H1 (cell line): ENCODE measurements around the gene PSMC3IP. TPM values are rescaled to one million over a fixed set of nuclear protein-coding genes. Genes with fewer than 3 reads are reported as not detected.

ENCODE experiments used
- CTCF ChIA-PET: fragments of 300-600 bp; sonication (Branson Sonifier 250); formaldehyde crosslinking; loops from one replicate; lab custom pipeline; 2021; ENCODE audit not compliant: partially characterized antibody; lab: Charles Lee
- POLR2A ChIA-PET: fragments of 300-600 bp; sonication (Branson Sonifier 250); formaldehyde crosslinking; loops from one replicate; lab custom pipeline; 2021; ENCODE audit warnings: inconsistent platforms; ENCODE audit not compliant: partially characterized antibody; lab: Charles Lee
- DNase-seq, 2 experiments: peaks; one replicate each; pipeline versions ENCODE4 v3.0.0 to v3.0.0-alpha.2; 2010 to 2022; ENCODE audit warnings: low spot score in 2 of 2, low read depth in 1 of 2, mixed read lengths in 1 of 2
- FAIRE-seq: peaks from 2 replicates; lab custom pipeline; 2011; peaks lifted over from hg19 to GRCh38; lab: Jason Lieb, UNC
- H2AFZ ChIP-seq: 2 replicates; pipeline ENCODE4 v1.8.1; 2012; ENCODE audit warnings: low read length, inconsistent platforms
- H2AK5ac ChIP-seq: 2 replicates; pipeline ENCODE4 v1.6.1; 2013; ENCODE audit warnings: low read depth, low read length
- H2BK120ac ChIP-seq: replicated peaks from 2 replicates; pipeline ENCODE3; 2013; ENCODE audit warnings: low read depth, low read length, inconsistent platforms
- H2BK12ac ChIP-seq: 2 replicates; pipeline ENCODE4 v1.6.1; 2013; ENCODE audit warnings: low read depth, low read length
- H2BK15ac ChIP-seq: 2 replicates; pipeline ENCODE4 v1.6.1; 2013; ENCODE audit warnings: low read length
- H2BK20ac ChIP-seq: 2 replicates; pipeline ENCODE4 v1.6.1; 2013; ENCODE audit warnings: low read length
- H2BK5ac ChIP-seq: 2 replicates; pipeline ENCODE4 v1.6.1; 2013; ENCODE audit warnings: low read depth, low read length
- H3K14ac ChIP-seq: 2 replicates; pipeline ENCODE4 v1.6.1; 2013; ENCODE audit warnings: inconsistent platforms; ENCODE audit not compliant: insufficient read length
- H3K18ac ChIP-seq: 2 replicates; pipeline ENCODE4 v1.6.1; 2013; ENCODE audit warnings: low read length; ENCODE audit errors: extremely low read depth
- H3K23ac ChIP-seq: 2 replicates; pipeline ENCODE4 v1.6.1; 2013; ENCODE audit warnings: inconsistent platforms; ENCODE audit not compliant: insufficient read length
- H3K23me2 ChIP-seq: 2 replicates; pipeline ENCODE4 v1.6.1; 2013; ENCODE audit warnings: low read depth, low read length
- H3K27ac ChIP-seq: 2 replicates; pipeline ENCODE4 v1.6.1; 2011; ENCODE audit warnings: low read depth, low read length, inconsistent platforms
- H3K27me3 ChIP-seq, 4 experiments: replicated peaks in 1 of 4; 1 replicate in 1 of 4; 2 replicates in 3 of 4; pipeline versions ENCODE4 v1.6.1 to v1.8.1; 2011 to 2013; ENCODE audit warnings: low read length in 3 of 4, mild to moderate bottlenecking in 3 of 4, inconsistent platforms in 2 of 4, mixed read lengths in 2 of 4, moderate library complexity in 1 of 4; ENCODE audit not compliant: control insufficient read depth in 3 of 4, insufficient read depth in 3 of 4; ENCODE audit errors: extremely low read depth in 1 of 4
- H3K36me3 ChIP-seq, 4 experiments: 2 replicates each; pipeline versions ENCODE4 v1.6.1 to v1.8.1; 2011 to 2013; ENCODE audit warnings: mild to moderate bottlenecking in 4 of 4, low read length in 3 of 4, moderate library complexity in 2 of 4, control low read depth in 1 of 4, inconsistent platforms in 1 of 4; ENCODE audit not compliant: insufficient read depth in 4 of 4, control insufficient read depth in 2 of 4
- H3K4ac ChIP-seq: replicated peaks from 2 replicates; pipeline ENCODE3; 2013; ENCODE audit warnings: low read length, low read depth, mixed read lengths, inconsistent platforms; ENCODE audit not compliant: insufficient read length
- H3K4me1 ChIP-seq, 4 experiments: replicated peaks in 1 of 4; 1 replicate in 1 of 4; 2 replicates in 3 of 4; pipeline versions ENCODE4 v1.6.1 to v1.8.1; 2011 to 2013; ENCODE audit warnings: low read length in 3 of 4, inconsistent platforms in 2 of 4, mixed read lengths in 1 of 4; ENCODE audit not compliant: insufficient read depth in 4 of 4, control insufficient read depth in 3 of 4
- H3K4me2 ChIP-seq, 2 experiments: 2 replicates each; pipeline versions ENCODE4 v1.6.1 to v1.8.1; 2011 to 2013; ENCODE audit warnings: low read depth in 2 of 2, low read length in 2 of 2, control low read depth in 1 of 2, inconsistent platforms in 1 of 2, mild to moderate bottlenecking in 1 of 2; ENCODE audit not compliant: insufficient read depth in 1 of 2
- H3K4me3 ChIP-seq, 4 experiments: fragments of 200-600, 300-600 bp in 1 of 4; sonication (generic), shearing (Covaris generic), sonication (Bioruptor Twin) in 1 of 4; 2 replicates each; pipeline versions ENCODE4 v1.5.1 to v1.8.1; 2011 to 2016; ENCODE audit warnings: low read length in 4 of 4, low read depth in 3 of 4, control low read depth in 2 of 4, inconsistent platforms in 2 of 4, mild to moderate bottlenecking in 2 of 4, mixed read lengths in 1 of 4, moderate library complexity in 1 of 4; ENCODE audit not compliant: insufficient read depth in 2 of 4; ENCODE audit errors: extremely low read depth in 1 of 4
- H3K56ac ChIP-seq: replicated peaks from 2 replicates; pipeline ENCODE3; 2013; ENCODE audit warnings: low read depth, mild to moderate bottlenecking, mixed read lengths, low read length, inconsistent platforms; ENCODE audit not compliant: insufficient read length
- H3K79me1 ChIP-seq: 2 replicates; pipeline ENCODE4 v1.6.1; 2013; ENCODE audit warnings: low read depth, low read length, control low read depth
- H3K79me2 ChIP-seq, 2 experiments: 2 replicates each; pipeline versions ENCODE4 v1.6.1 to v1.8.1; 2012 to 2013; ENCODE audit warnings: low read length in 2 of 2, mild to moderate bottlenecking in 2 of 2, inconsistent platforms in 1 of 2; ENCODE audit not compliant: insufficient read depth in 2 of 2, control insufficient read depth in 1 of 2
- H3K9ac ChIP-seq, 4 experiments: replicated peaks in 1 of 4; 1 replicate in 1 of 4; 2 replicates in 3 of 4; pipeline versions ENCODE4 v1.6.1 to v1.8.1; 2011 to 2013; ENCODE audit warnings: low read depth in 3 of 4, low read length in 3 of 4, control low read depth in 2 of 4, mild to moderate bottlenecking in 2 of 4, moderate library complexity in 2 of 4, inconsistent platforms in 1 of 4; ENCODE audit errors: extremely low read depth in 1 of 4
- H3K9me3 ChIP-seq, 2 experiments: 2 replicates each; pipeline versions ENCODE4 v1.6.1 to v1.8.1; 2012 to 2013; ENCODE audit warnings: mild to moderate bottlenecking in 2 of 2, moderate library complexity in 2 of 2, control low read depth in 1 of 2, inconsistent platforms in 1 of 2, low read depth in 1 of 2, low read length in 1 of 2, mixed read lengths in 1 of 2; ENCODE audit not compliant: insufficient read depth in 2 of 2
- H4K20me1 ChIP-seq, 2 experiments: replicated peaks in 1 of 2; 2 replicates each; pipeline versions ENCODE3 to v1.8.1; 2011 to 2013; ENCODE audit warnings: inconsistent platforms in 2 of 2, low read length in 2 of 2, mild to moderate bottlenecking in 1 of 2; ENCODE audit not compliant: insufficient read depth in 2 of 2, control insufficient read depth in 1 of 2
- H4K5ac ChIP-seq: 2 replicates; pipeline ENCODE4 v1.6.1; 2013; ENCODE audit warnings: low read length, low read depth, mixed read lengths, inconsistent platforms; ENCODE audit not compliant: insufficient read length
- H4K8ac ChIP-seq: 2 replicates; pipeline ENCODE4 v1.8.0; 2013; ENCODE audit warnings: mild to moderate bottlenecking, moderate library complexity, low read length, inconsistent platforms; ENCODE audit not compliant: insufficient read depth; ENCODE audit errors: extremely low read depth
- H4K91ac ChIP-seq: replicated peaks from 2 replicates; pipeline ENCODE3; 2013; ENCODE audit warnings: low read length, mixed read lengths, inconsistent platforms; ENCODE audit not compliant: insufficient read length
- CEBPB ChIP-seq: IDR thresholded peaks from 2 replicates; pipeline ENCODE4 v1.6.1; 2012; ENCODE audit warnings: low read depth, low read length
- FOSL1 ChIP-seq: IDR thresholded peaks from 2 replicates; pipeline ENCODE4 v1.6.1; 2011; ENCODE audit warnings: mild to moderate bottlenecking, low read depth, low read length, moderate library complexity; ENCODE audit not compliant: insufficient read depth
- JUN ChIP-seq: IDR thresholded peaks from 2 replicates; pipeline ENCODE4 v1.6.1; 2011; ENCODE audit warnings: low read depth, mild to moderate bottlenecking, improper control_type of control experiment, low read length
- KDM1A ChIP-seq: fragments of 200-600, 300-600 bp; sonication (generic); IDR thresholded peaks from 2 replicates; pipeline ENCODE4 v1.7.1; 2016; ENCODE audit warnings: mild to moderate bottlenecking, low read length, borderline replicate concordance
- KDM4A ChIP-seq: IDR thresholded peaks from one replicate; pipeline ENCODE4 v1.7.1; 2012; ENCODE audit warnings: low read depth, mild to moderate bottlenecking, moderate library complexity, low read length, inconsistent platforms; ENCODE audit not compliant: severe bottlenecking
- POU5F1 ChIP-seq: IDR thresholded peaks from 2 replicates; pipeline ENCODE4 v1.6.1; 2011; ENCODE audit warnings: low read depth, mild to moderate bottlenecking, low read length, moderate library complexity
- SAP30 ChIP-seq: fragments of 300-600 bp; sonication (generic); IDR thresholded peaks from 2 replicates; pipeline ENCODE4 v1.7.1; 2012; ENCODE audit warnings: low read length, moderate library complexity, mild to moderate bottlenecking, inconsistent platforms; ENCODE audit not compliant: insufficient read depth, insufficient replicate concordance
- SRF ChIP-seq: IDR thresholded peaks from 2 replicates; pipeline ENCODE4 v1.6.1; 2011; ENCODE audit warnings: mild to moderate bottlenecking, low read depth, low read length, moderate library complexity
- SUZ12 ChIP-seq: fragments of 200-600 bp; sonication (generic); IDR thresholded peaks from 2 replicates; pipeline ENCODE4 v1.6.1; 2012; ENCODE audit warnings: mild to moderate bottlenecking, inconsistent platforms, low read length, moderate library complexity, mixed read lengths
- WGBS, 2 experiments: shearing (Covaris generic) in 1 of 2; methylation state at CpG; one replicate each; pipeline versions ENCODE4 v1.1.6 to v1.1.7; 2013 to 2015; ENCODE audit warnings: low lambda C conversion rate in 2 of 2, mixed read lengths in 2 of 2, inconsistent platforms in 1 of 2, low coverage in 1 of 2, missing lambda C conversion rate in 1 of 2; ENCODE audit not compliant: insufficient replicate concordance in 2 of 2, insufficient coverage in 1 of 2, insufficient read length in 1 of 2; ENCODE audit errors: extremely low coverage in 1 of 2, missing lambda C conversion rate in 1 of 2; 5-methylcytosine and 5-hydroxymethylcytosine counted together
- polyA plus RNA-seq, 7 experiments: library from polyadenylated mRNA; depleted of rRNA in 3 of 7; stranded (reverse) in 5 of 7; unstranded in 2 of 7; fragments of >200 nt in 5 of 7; fragments of 200-250 nt in 2 of 7; gene quantifications; 1 replicate in 5 of 7; 2 replicates in 1 of 7; 4 replicates in 1 of 7; pipeline versions ENCODE4 v1.2.1 to v1.2.3, GENCODE V29; 2011 to 2013; ENCODE audit warnings: missing spikeins in 2 of 7, mixed read lengths in 2 of 7
- total RNA-seq: library from RNA; stranded (reverse); fragmentation: NEBNext Ultra II Directional; extraction: Animal tissue kit (Norgen Biotek cat#: 25700); gene quantifications from 2 replicates; pipeline ENCODE4 v1.2.1, GENCODE V29; 2021
- TF ChIP-seq, protein P1 (sequence below): IDR thresholded peaks from 2 replicates; pipeline ENCODE4 v1.6.1; 2012; ENCODE audit warnings: inconsistent platforms
- TF ChIP-seq, protein P2 (sequence below): IDR thresholded peaks from 2 replicates; pipeline ENCODE4 v1.6.1; 2012; ENCODE audit warnings: inconsistent platforms

Gene PSMC3IP
- total and polyA plus RNA-seq, 2 of the 8 experiments (the other 6 are each of a cell fraction or from before 2014, with no cell fraction given), result 11.5 to 21.9 TPM

DNA sequence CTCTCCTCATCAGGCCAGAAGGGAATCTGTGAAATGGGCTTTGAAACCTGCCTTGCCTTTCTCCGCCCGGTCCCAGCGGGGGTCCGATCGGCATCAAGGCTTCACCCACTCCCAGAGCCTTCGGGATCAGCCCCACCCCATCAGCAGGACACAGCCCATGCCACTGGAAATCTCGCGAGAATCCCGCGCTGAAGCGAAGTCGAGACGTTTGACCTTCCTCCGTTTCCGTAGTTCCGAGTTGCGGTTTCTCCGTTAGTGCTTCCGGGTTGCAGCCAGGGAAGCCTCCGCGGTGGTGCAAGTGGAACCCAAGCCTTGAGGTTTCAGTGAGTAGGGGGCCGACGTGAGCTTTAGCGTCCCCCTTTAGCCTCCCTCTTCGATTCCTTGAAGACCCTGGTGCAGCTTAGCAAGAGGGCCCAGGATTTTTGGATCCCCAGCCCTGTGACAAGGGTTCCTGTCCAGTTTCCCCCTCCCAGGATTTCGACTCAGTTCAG is 15.6 kb downstream of the PSMC3IP start, which contains the start of gene COASY:
Gene COASY, plus strand, starts transcription at position 252 of the 491 bp plus-strand sequence. CDS start 475 bp downstream, outside the sequence.
- Histone ChIP-seq H4K5ac (peak within 1 kb of the TSS; percentile 55), H3K27me3 (no peaks in the 10 kb centered on the region), H2AK5ac (0 out of 2 replicates have a peak within 1 kb of the TSS, but pooled peaks have one; percentile 29), H3K27ac (peak within 1 kb of the TSS; percentile 12), H3K23ac (no peak within 1 kb of the TSS), H3K56ac (peak within 1 kb of the TSS; percentile 17), H2BK12ac (peak within 1 kb of the TSS; percentile 39; the same call in 1 of the 2 replicates), H3K18ac (peak within 1 kb of the TSS; percentile 53; the same call in 1 of the 2 replicates), H3K4me3 (peak within 1 kb of the TSS; percentile 82 to 98 (median 88)), H3K4me1 (peaks cover 0 to 15% (median 8%) of the 10 kb centered on the region in 4 experiments; a peak in 4 of 7 replicates), H3K9ac (peak within 1 kb of the TSS; percentile 83 to 85 (median 84)), H2BK20ac (no peak within 1 kb of the TSS), H2BK5ac (peak within 1 kb of the TSS; percentile 61; the same call in 1 of the 2 replicates), H4K91ac (peak within 1 kb of the TSS; percentile 70), H2BK15ac (peak within 1 kb of the TSS; percentile 88; the same call in 1 of the 2 replicates), H3K79me1 (peaks cover 14% of the 10 kb centered on the region), H3K23me2 (peaks cover 11% of the 10 kb centered on the region), H3K14ac (no peak within 1 kb of the TSS), H3K4me2 (peak within 1 kb of the TSS; percentile 88 to 91), H4K20me1 (peaks cover 0 to 1% of the 10 kb centered on the region in 2 experiments), H4K8ac (peak within 1 kb of the TSS; percentile 79; the same call in 1 of the 2 replicates), H3K79me2 (peaks cover 9 to 17% of the 10 kb centered on the region in 2 experiments; a peak in 3 of 4 replicates), H3K36me3 (peaks cover 3 to 17% (median 11%) of the 10 kb centered on the region in 4 experiments; a peak in 6 of 8 replicates), H2BK120ac (peak within 1 kb of the TSS; percentile 92), H3K4ac (peak within 1 kb of the TSS; percentile 54), H2AFZ (peak within 1 kb of the TSS; percentile 2; the same call in 1 of the 2 replicates), H3K9me3 (no peaks in the 10 kb centered on the region)
- CTCF ChIA-PET, result no interaction called here
- WGBS, 2 experiments, result 1% methylated on average over 25 of the region's 26 CpGs; no CpG with 5 or more reads in 1 of the 2 experiments
- peak; percentile 93 to 97 for DNase-seq
- peak; percentile 73 for FAIRE-seq
- POLR2A ChIA-PET, result interaction anchor here (0.9 to 8.1 kb wide), 4 partner anchors 14 to 173 kb away, joined by 3 to 74 read pairs (median 4); partner anchors contain the start of gene PSMC3IP
- TF ChIP-seq SUZ12 (no peak), FOSL1 (no peak), CEBPB (no peak; the same call in 1 of the 2 replicates), KDM4A (peak; percentile 72), POU5F1 (no peak), SRF (no peak), SAP30 (peak; percentile 67), JUN (no peak), KDM1A (peak; percentile 84)
- TF ChIP-seq, protein P1, sequence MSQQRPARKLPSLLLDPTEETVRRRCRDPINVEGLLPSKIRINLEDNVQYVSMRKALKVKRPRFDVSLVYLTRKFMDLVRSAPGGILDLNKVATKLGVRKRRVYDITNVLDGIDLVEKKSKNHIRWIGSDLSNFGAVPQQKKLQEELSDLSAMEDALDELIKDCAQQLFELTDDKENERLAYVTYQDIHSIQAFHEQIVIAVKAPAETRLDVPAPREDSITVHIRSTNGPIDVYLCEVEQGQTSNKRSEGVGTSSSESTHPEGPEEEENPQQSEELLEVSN, result peak; percentile 12; the same call in 1 of the 2 replicates
- TF ChIP-seq, protein P2, sequence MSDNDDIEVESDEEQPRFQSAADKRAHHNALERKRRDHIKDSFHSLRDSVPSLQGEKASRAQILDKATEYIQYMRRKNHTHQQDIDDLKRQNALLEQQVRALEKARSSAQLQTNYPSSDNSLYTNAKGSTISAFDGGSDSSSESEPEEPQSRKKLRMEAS, result 0 out of 2 replicates have a peak, but pooled peaks have one; percentile 6
